Measurements from ENCODE around the gene PHKB.

DNA sequence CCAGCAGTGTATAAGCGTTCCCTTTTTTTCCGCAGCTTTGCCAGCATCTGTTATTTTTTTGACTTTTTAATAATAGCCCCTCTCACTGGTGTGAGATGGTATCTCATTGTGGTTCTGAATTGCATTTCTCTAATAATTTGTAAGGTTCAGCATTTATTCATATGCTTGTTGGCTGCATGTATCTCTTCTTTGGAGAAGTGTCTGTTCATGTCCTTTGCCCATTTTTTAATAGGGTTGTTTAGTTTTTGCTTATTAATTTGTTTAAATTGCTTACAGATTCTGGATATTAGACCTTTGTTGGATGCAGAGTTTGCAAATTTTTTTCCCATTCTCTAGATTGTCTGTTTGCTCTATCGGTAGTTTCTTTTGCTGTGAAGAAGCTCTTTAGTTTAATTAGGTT, 26.9 kb downstream of the PHKB start:
- TF ChIP-seq, protein P1, sequence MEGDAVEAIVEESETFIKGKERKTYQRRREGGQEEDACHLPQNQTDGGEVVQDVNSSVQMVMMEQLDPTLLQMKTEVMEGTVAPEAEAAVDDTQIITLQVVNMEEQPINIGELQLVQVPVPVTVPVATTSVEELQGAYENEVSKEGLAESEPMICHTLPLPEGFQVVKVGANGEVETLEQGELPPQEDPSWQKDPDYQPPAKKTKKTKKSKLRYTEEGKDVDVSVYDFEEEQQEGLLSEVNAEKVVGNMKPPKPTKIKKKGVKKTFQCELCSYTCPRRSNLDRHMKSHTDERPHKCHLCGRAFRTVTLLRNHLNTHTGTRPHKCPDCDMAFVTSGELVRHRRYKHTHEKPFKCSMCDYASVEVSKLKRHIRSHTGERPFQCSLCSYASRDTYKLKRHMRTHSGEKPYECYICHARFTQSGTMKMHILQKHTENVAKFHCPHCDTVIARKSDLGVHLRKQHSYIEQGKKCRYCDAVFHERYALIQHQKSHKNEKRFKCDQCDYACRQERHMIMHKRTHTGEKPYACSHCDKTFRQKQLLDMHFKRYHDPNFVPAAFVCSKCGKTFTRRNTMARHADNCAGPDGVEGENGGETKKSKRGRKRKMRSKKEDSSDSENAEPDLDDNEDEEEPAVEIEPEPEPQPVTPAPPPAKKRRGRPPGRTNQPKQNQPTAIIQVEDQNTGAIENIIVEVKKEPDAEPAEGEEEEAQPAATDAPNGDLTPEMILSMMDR (IDR thresholded peaks at IDR 0.05): no peak
- no peak for TF ChIP-seq POLR2A (IDR thresholded peaks at IDR 0.05)

Measured in thyroid gland (tissue), 4 donors.